Measurements from ENCODE around the gene HPDL. TPM values are rescaled to one million over a fixed set of nuclear protein-coding genes. Genes with fewer than 3 reads are reported as not detected.

The HPDL gene
- polyA plus RNA-seq, 6 donors from 2014 or later, result 0.31 to 0.86 (median 0.74) TPM; not detected in 1

DNA sequence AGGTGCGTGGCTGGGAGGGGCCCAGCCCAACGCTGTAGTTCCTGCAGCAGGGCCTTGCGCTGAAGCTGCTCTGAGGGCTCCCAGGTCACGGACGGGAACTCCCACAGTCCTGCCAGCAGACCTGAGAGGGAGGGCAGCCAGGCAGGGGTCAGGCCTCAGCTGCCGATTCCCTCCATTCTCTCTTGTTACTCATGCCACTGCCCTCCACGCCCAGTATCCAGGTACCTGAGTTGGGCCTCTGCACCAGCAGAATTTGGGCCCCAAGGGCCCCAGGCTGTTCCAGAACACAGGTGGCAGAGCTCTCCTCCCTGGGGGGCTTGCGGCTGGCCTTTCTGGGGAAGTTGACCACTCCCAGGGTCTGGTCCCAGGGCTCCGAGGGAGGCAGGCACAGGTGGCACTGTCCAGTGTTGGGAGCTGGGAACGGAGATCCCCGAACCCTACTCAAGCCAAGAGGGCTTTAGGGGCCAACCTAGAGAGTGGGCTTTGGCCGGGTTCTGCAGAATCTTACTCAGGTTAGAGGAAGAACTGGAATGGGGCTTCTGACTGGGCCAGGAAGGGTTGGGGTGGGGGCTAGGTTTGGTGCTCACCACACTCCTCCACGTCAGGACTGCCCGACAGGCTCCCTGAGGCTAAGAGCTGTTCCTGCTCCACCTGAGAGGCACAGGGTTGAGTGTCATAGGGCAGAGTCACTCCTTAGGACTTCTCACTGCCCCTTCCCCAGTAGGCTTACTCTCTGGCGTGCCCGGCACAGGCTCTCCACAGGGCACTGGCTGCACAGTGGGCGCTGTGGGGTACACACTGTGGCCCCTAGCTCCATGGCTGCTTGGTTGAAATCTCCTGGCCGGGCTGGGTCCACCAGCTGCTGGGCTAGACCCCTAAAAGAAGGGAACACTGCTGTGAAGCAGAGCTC lies 5.0 kb downstream of the HPDL start:
- Mint-ChIP-seq H3K4me3 (peak overlapping the region in 1 of 8 donors; percentile 47), H3K27ac (no peak overlapping the region), H3K27me3 (no peaks in the 10 kb centered on the region), H3K9me3 (no peaks in the 10 kb centered on the region), H3K36me3 (peaks cover 0 to 6% of the 10 kb centered on the region in 2 donors), H3K4me1 (peaks cover 8 to 11% (median 10%) of the 10 kb centered on the region in 3 donors)
- ATAC-seq (ENCODE audit: low read depth in 2 of 2), result no peak
- DNase-seq, result no peak

DNA sequence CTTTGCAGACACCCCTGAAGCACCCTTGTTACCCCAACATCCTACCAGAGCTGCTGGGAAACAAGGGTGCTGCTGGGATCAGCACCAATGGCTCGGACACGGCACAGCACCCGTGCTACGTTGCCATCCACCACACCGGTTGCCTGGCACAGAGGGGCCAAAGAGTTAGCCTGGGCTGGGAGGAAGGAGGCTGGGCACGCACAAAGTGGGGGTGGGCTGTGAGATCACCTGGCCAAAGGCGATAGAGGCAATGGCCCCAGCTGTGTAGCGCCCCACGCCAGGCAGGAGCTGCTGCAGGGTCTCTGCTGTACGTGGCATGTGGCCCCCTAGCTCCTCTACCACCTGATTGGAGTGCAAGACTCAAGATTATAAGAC lies 5.6 kb downstream of the HPDL start:
- peak overlapping the region in 1 of 6 donors; percentile 54 for H3K27ac Mint-ChIP-seq
- H3K4me1 Mint-ChIP-seq, result peaks cover 5 to 11% (median 8%) of the 10 kb centered on the region in 3 donors
- DNase-seq, result no peak
- no peaks in the 10 kb centered on the region for H3K27me3 Mint-ChIP-seq
- no peaks in the 10 kb centered on the region for H3K9me3 Mint-ChIP-seq
- no peak for ATAC-seq (ENCODE audit: low read depth in 2 of 2)
- H3K4me3 Mint-ChIP-seq, result peak overlapping the region in 1 of 8 donors; percentile 33
- H3K36me3 Mint-ChIP-seq, result peaks cover 0 to 6% of the 10 kb centered on the region in 2 donors

- Mint-ChIP-seq H3K9me3 (no peaks in the 10 kb centered on the region), H3K27me3 (no peaks in the 10 kb centered on the region), H3K4me1 (peaks cover 19 to 27% (median 21%) of the 10 kb centered on the region in 3 donors), H3K36me3 (peaks cover 0 to 6% of the 10 kb centered on the region in 2 donors), H3K4me3 (peak overlapping the region in 1 of 8 donors; percentile 52), H3K27ac (no peak overlapping the region)
- no peak for DNase-seq
- no peak for ATAC-seq (ENCODE audit: low read depth in 2 of 2)
Observed at GRCh38 chr1:45334308-45335245, 7.9 kb downstream of the HPDL start.

- H3K4me1 Mint-ChIP-seq, result peaks cover 31 to 36% (median 32%) of the 10 kb centered on the region in 3 donors
- ATAC-seq (ENCODE audit: low read depth in 2 of 2), result no peak
- peak overlapping the region in 1 of 8 donors; percentile 6 for H3K4me3 Mint-ChIP-seq
- peak overlapping the region in 1 of 6 donors; percentile 13 for H3K27ac Mint-ChIP-seq
- H3K27me3 Mint-ChIP-seq, result no peaks in the 10 kb centered on the region
- H3K36me3 Mint-ChIP-seq, result peaks cover 0 to 6% of the 10 kb centered on the region in 2 donors
- no peak for DNase-seq
- no peaks in the 10 kb centered on the region for H3K9me3 Mint-ChIP-seq
Observed at GRCh38 chr1:45335855-45336324, 9.2 kb downstream of the HPDL start.

- peak overlapping the region in 6 of 8 donors; percentile 8 to 99 (median 43) for H3K4me3 Mint-ChIP-seq
Observed at GRCh38 chr1:45337630-45338325, 11.1 kb downstream of the HPDL start.

DNA sequence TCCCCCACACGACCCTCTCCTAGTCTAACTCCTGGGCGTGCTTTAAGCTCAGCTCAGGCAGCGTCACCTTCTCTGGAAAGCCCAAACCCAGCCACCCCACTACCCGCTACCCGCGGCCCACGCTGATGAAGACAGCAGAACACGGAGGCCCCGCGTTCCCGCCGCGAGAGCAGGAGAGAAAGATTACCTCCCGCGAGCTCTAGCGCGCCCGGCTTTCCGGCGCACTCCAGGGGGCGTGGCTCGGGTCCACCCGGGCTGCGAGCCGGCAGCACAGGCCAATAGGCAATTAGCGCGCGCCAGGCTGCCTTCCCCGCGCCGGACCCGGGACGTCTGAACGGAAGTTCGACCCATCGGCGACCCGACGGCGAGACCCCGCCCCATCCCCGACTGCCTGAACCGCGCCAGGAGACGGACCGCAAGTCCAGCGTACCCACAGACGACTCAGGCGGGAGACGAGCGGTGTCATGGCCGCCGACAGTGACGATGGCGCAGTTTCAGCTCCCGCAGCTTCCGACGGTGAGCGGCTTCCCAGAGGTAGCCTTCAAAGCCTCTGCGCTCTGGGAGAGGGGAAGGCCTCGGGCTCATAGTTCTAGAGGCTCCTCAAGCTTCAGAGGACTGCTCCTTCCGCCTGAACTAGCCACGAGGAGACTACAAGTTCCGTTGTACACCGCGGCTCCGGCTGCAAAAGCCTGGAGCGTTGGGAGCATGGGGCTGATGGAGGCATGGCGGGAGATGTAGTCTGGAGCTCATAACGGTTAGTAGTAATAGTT lies 13.3 kb downstream of the HPDL start, which contains the start of the genes MUTYH and TOE1:
MUTYH (minus strand) TSS at position 652 of the 770 bp plus-strand sequence. CDS start 5,935 bp downstream, outside the sequence.
TOE1 (plus strand) TSS at position 382 of the 770 bp plus-strand sequence; CDS start at position 465, 83 bp downstream.
- Mint-ChIP-seq H3K36me3 (peaks cover 0 to 5% of the 10 kb centered on the region in 2 donors), H3K27ac (peak within 1 kb of the TSS; percentile 96 to 99 (median 99)), H3K4me1 (peaks cover 39 to 55% (median 47%) of the 10 kb centered on the region in 3 donors), H3K27me3 (no peaks in the 10 kb centered on the region), H3K9me3 (no peaks in the 10 kb centered on the region), H3K4me3 (peak within 1 kb of the TSS; percentile 98 to 100 (median 99))
- ATAC-seq (ENCODE audit: low read depth in 2 of 2), result peak; percentile 80 to 82
- peak; percentile 88 for DNase-seq

More at GRCh38 chr1:45337630-45338325, 11.1 kb downstream of the HPDL start:
- no peaks in the 10 kb centered on the region for H3K9me3 Mint-ChIP-seq
- no peaks in the 10 kb centered on the region for H3K27me3 Mint-ChIP-seq
- H3K4me1 Mint-ChIP-seq, result peaks cover 46 to 51% (median 47%) of the 10 kb centered on the region in 3 donors
- H3K36me3 Mint-ChIP-seq, result peaks cover 5 to 6% of the 10 kb centered on the region in 2 donors
- DNase-seq (no peak), ATAC-seq (ENCODE audit: low read depth in 2 of 2) (no peak)
- peak overlapping the region in 4 of 6 donors; percentile 13 to 99 (median 60) for H3K27ac Mint-ChIP-seq

DNA sequence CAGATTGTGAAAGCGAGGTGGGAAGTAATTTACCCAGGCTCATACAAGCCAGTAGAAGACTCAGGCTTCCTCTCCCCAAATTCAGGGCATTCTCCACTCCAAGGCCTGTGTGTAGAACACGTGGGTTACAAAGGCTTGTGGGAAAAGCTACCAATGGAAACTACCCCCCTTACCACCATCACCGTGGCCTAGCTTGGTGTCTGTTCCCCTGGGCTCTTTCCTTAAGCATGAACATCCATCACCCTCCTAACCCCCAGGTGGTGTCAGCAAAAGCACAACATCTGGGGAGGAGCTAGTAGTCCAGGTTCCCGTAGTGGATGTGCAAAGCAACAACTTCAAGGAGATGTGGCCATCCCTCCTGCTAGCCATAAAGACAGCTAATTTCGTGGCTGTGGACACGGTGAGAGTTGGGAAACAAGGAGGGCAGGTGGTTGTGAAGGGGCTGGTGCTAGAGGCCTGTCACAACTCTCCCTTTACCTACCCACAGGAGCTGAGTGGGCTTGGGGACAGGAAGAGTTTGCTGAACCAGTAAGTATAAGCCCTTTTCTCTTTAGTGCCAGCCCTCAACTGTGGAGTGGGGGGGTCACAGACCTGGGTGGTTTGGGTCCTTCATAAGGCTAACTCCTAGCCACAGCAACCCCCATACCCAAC lies 14.2 kb downstream of the HPDL start:
- ATAC-seq (ENCODE audit: low read depth in 2 of 2), result no peak
- H3K4me1 Mint-ChIP-seq, result peaks cover 37 to 58% (median 47%) of the 10 kb centered on the region in 3 donors
- H3K9me3 Mint-ChIP-seq, result no peaks in the 10 kb centered on the region
- peaks cover 0 to 5% of the 10 kb centered on the region in 2 donors for H3K36me3 Mint-ChIP-seq
- no peak for DNase-seq
- peak overlapping the region; percentile 69 to 99 (median 98) for H3K27ac Mint-ChIP-seq
- H3K27me3 Mint-ChIP-seq, result no peaks in the 10 kb centered on the region
- peak overlapping the region; percentile 98 to 100 (median 99) for H3K4me3 Mint-ChIP-seq

DNA sequence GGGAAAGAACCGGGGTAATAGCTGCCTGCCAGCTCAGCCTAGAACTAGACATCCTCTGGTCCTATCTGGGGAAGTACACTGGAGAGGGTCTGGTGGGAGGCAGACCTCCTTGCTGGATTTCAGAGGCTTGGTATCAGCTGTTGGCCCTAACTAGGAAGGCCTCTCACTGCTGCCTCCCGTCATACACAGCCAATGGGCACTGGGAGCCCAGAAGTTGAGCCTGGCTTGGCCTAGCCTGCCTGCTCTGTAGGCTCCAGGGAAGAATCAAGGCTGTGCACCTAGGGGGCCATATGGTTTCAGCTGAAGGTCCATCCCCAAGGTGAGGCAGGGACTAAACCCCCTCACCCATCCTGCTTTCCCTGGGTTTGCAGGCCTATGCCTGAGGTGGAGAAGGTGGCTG lies 17.8 kb downstream of the HPDL start:
- ATAC-seq (ENCODE audit: low read depth in 2 of 2) (no peak), DNase-seq (no peak)
- peaks cover 24 to 41% (median 29%) of the 10 kb centered on the region in 3 donors for H3K4me1 Mint-ChIP-seq
- H3K27ac Mint-ChIP-seq, result peak overlapping the region in 1 of 6 donors; percentile 30
- no peaks in the 10 kb centered on the region for H3K9me3 Mint-ChIP-seq
- peak overlapping the region in 1 of 8 donors; percentile 47 for H3K4me3 Mint-ChIP-seq
- peaks cover 0 to 5% of the 10 kb centered on the region in 2 donors for H3K36me3 Mint-ChIP-seq
- H3K27me3 Mint-ChIP-seq, result no peaks in the 10 kb centered on the region

DNA sequence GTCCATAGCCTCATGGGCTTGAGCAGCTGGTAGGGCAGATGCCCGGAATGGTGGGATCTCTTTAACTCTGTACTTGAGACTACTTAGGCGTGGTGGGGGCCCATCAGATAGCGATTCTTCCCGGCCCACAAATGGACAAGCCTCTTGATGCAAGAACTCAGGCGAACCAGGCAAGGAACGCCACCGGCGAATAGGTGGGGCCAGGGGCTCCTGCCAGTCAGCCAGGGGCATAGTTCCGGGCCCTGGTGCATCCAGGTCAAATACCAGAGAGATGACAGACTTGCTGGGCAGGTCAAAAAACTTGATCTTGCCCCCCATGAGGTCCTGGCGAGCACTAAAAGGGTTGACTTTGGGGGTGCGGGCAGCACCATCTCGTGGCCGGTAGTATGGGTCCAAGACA lies 18.3 kb downstream of the HPDL start:
- Mint-ChIP-seq H3K4me1 (peaks cover 20 to 37% (median 25%) of the 10 kb centered on the region in 3 donors), H3K4me3 (peak overlapping the region in 1 of 8 donors; percentile 33), H3K36me3 (peaks cover 0 to 5% of the 10 kb centered on the region in 2 donors), H3K27me3 (no peaks in the 10 kb centered on the region), H3K9me3 (no peaks in the 10 kb centered on the region), H3K27ac (peak overlapping the region in 3 of 6 donors; percentile 24 to 65 (median 29))
- ATAC-seq (ENCODE audit: low read depth in 2 of 2) (no peak), DNase-seq (no peak)

GRCh38 chr1:45346473-45346872 lies 19.8 kb downstream of the HPDL start:
- peaks cover 0 to 5% of the 10 kb centered on the region in 2 donors for H3K36me3 Mint-ChIP-seq
- no peak overlapping the region for H3K4me3 Mint-ChIP-seq
- ATAC-seq (ENCODE audit: low read depth in 2 of 2) (no peak), DNase-seq (no peak)
- no peaks in the 10 kb centered on the region for H3K9me3 Mint-ChIP-seq
- H3K4me1 Mint-ChIP-seq, result peaks cover 10 to 23% (median 11%) of the 10 kb centered on the region in 3 donors
- H3K27me3 Mint-ChIP-seq, result no peaks in the 10 kb centered on the region
- peak overlapping the region in 4 of 6 donors; percentile 29 to 77 (median 60) for H3K27ac Mint-ChIP-seq

DNA sequence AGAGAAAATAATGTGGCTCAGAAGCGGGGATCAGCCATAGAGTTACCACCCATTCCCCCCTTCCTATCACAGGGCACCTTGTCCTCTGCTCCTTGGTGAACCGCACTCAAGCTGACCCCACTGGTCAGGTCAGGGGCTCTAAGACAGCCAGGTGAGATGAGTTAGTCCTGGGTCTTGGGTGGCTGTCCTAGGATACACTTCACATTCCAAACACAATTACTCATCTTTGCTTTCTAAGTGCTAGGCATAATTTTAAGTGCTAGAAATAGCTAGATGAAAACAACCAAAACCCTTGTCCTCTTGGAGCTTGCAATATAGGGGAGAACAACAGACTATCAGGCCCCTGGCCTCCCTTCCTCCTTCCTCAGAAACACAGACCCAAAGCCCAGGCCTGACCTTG lies 21.3 kb downstream of the HPDL start:
- Mint-ChIP-seq H3K27me3 (no peaks in the 10 kb centered on the region), H3K36me3 (peaks cover 0 to 4% of the 10 kb centered on the region in 2 donors), H3K4me1 (peaks cover 0 to 11% (median 3%) of the 10 kb centered on the region in 3 donors), H3K27ac (peak overlapping the region in 5 of 6 donors; percentile 33 to 75 (median 49)), H3K4me3 (no peak overlapping the region), H3K9me3 (no peaks in the 10 kb centered on the region)
- DNase-seq (no peak), ATAC-seq (ENCODE audit: low read depth in 2 of 2) (no peak)
